NCI-H187 treated with DMSO at 0.1 percent for 48 hours (cell line): ENCODE data around the gene ATP11A.
A peak's percentile ranks its signal among the peaks of the same experiment; 100 is the strongest.

Experiments used
- DNase-seq: peaks from one replicate; lab custom pipeline; 2025; lab: John Stamatoyannopoulos, UW

The ATP11A gene

GRCh38 chr13:112907871-112908331, 218.1 kb downstream of the ATP11A start:
- no peak for DNase-seq

DNA sequence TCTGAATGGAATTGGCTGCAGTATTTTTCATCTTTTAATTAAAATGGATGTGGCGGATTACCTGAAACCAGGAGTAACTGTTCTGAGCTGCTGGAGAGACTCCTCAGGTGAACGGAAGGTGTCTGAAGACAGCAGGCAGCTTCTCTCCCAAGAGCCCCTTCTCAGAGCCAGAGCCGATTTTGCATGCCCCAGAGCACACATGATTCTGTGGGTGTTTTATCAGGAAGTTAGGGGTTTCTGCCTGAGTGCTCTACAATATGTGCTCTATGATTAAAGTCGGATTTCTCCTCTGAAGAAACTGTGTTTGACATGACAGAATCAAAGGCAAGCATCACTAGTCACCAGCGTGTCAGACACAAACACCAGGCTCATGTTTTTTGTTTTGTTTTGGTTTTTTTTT, 218.5 kb downstream of the ATP11A start:
- no peak for DNase-seq

DNA sequence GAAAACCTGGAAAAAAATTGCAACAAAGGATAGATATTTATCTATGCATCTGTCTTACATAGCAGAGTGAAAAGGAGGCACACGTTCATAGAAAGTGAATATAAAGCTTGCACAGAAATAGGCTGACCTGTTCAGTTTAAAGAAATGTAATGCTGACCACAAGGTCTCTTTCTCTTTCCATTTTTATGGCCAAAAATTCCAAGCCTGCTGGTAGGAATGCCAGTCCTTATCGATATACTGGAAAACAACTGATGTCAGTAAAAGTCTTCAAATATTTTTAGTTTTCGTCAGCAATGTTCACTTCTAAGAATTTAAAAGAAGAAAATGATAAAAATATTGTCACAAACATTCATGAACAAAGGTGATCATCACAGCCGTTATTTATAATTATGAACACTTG, 220.2 kb downstream of the ATP11A start:
- DNase-seq, result no peak

- DNase-seq, result no peak
Measured at GRCh38 chr13:112910616-112911280, 220.9 kb downstream of the ATP11A start.

GRCh38 chr13:112911285-112911701, 221.5 kb downstream of the ATP11A start:
- no peak for DNase-seq

DNA sequence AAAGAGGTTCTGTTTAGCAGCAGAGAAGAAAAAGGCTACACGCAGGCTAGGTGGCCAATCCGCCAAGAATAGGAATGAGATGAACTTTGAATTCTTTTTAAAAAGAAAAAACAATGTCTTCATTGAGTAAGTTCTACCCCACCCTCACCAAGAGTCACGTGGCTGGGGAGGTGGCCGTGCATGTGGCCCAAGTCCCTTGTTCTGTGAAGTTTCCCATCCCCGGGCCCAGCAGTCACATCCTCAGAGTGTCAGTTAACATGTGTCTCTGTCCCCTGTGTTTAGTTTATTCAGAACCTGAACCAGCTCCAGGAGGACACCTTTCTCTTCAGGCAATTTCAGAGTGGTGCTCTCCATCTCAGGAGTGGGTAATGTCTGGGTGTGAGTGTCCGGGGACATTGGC, 222.0 kb downstream of the ATP11A start:
- DNase-seq, result no peak

DNA sequence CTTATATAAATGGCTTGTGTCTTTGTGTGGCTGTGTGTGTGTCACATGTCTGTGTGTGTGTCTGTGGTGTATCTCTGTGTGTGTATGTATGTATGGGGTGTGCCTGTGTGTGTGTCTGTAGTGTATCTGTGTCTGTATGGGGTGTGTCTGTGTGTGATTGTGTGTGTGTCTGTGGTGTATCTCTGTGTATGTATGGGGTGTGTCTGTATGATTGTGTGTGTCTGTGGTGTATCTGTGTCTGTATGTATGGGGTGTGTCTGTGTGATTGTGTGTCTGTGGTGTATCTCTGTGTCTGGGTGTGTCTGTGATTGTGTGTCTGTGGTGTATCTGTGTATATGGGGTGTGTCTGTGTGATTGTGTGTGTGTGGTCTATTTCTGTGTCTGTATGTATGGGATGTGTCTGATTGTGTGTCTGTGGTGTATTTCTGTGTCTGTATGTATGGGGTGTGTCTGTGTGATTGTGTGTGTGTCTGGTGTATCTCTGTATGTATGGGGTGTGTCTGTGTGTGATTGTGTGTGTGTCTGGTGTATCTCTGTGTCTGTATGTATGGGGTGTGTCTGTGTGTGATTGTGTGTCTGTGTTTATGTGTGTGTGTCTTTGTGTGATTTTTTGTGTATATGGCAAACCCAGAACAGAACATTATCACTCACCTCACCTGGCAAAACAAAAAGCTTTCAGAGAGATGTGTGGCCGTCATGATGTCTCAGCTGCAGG, 223.0 kb downstream of the ATP11A start:
- DNase-seq, result no peak

GRCh38 chr13:112916296-112916695, 226.5 kb downstream of the ATP11A start:
- DNase-seq, result no peak

- DNase-seq, result no peak
Measured at GRCh38 chr13:112917056-112917664, 227.3 kb downstream of the ATP11A start.

DNA sequence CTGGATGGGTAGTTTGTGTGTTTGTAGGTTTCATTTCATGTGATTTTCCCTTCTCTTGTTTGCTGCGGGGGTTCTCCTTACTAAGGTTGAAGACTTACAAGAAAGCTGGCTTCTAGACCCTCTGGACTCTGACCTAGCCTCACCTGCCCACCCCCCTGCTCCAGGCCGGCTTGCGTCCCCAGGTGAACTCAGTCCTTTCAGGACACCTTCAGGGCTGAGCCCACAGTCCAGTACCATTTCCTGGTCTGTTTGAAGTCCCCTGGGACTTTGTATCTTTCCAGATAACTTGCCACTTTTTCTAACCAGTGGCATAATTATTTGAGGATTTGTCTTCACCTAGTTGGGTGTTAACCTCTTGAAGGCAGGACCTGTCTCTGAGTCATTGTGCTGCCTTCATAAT, 227.9 kb downstream of the ATP11A start:
- DNase-seq, result no peak

- no peak for DNase-seq
Measured at GRCh38 chr13:112918266-112918665, 228.4 kb downstream of the ATP11A start.

DNA sequence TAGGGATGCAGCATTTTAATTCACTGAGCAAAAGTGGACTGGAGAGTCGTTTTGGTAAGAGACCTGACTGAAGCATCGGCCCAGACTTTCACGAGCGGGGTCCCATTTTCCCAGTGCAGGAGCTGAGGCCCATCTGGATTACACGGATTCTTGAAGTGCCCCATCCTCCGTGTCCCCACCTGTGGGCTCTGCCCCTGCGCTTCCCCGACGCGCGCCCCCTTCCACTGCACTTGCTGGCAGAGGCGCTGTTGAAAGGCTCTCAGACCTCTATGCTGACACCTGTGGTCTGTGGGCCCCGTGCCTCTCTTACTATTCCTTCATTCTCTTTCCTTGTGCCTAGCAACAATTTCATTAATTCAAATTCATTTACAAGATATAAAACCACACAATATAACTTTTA, 228.9 kb downstream of the ATP11A start:
- no peak for DNase-seq

GRCh38 chr13:112923962-112924361, 234.1 kb downstream of the ATP11A start:
- no peak for DNase-seq

GRCh38 chr13:112924365-112924764, 234.5 kb downstream of the ATP11A start:
- DNase-seq, result no peak

DNA sequence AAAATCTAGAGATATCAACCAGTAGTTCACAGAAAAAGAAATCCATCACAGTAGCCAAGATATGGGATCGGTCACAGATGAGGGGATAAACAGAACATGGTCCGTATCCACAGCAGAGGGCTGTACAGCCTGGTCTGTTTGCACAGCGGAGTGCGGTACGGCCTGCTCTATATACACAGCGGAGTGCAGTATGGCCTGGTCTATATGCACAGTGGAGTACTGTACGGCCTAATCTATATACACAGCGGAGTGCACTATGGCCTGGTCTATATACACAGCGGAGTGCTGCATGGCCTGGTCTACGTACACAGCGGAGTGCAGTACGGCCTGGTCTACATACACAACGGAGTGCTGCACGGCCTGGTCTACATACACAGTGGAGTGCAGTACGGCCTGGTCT, 236.2 kb downstream of the ATP11A start:
- no peak for DNase-seq

- no peak for DNase-seq
Measured at GRCh38 chr13:112926993-112927392, 237.2 kb downstream of the ATP11A start.

DNA sequence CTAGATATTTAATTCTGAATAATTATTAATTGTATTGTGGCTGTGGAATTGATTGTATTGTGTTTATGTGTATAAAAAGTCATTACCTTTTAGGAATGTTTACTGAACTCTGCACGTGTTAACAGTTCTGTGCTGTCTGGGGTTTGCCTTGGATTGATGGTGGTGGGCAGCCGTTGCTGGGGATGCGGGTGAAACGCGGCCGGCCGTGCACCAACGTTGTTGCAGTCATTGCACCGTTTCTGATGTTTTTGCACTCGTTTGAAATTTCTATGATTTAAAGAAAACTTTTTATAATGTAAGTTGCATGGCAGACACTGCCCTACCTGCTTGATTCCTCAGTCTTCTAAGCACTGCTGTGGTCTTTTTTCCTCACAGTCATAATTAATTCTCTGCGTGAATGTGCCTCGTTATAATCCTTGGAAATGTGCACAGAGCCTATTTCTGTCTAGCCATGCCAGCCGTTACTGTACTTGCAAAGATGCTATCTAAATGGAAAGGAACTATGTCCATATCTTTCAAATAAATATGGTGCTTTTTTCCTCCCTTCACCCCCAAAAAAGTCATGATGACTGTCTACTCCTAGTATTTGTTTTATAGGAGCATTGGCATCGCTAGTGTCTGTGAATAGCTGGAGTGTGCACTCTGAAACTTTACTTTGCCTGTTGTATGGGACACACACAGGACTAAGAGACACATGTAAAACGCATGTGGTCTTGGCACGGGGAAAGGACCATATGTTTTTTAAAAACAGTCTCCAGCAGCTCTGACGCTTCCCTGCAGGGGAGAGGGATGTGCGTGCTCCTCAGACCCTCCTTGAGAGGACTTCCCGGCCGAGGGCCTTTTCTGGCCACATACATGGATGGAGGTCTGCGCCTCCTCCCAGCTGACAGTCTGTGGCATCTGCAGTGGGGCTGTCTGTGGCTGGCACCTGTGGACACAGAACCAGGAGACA, 238.5 kb downstream of the ATP11A start:
- no peak for DNase-seq

DNA sequence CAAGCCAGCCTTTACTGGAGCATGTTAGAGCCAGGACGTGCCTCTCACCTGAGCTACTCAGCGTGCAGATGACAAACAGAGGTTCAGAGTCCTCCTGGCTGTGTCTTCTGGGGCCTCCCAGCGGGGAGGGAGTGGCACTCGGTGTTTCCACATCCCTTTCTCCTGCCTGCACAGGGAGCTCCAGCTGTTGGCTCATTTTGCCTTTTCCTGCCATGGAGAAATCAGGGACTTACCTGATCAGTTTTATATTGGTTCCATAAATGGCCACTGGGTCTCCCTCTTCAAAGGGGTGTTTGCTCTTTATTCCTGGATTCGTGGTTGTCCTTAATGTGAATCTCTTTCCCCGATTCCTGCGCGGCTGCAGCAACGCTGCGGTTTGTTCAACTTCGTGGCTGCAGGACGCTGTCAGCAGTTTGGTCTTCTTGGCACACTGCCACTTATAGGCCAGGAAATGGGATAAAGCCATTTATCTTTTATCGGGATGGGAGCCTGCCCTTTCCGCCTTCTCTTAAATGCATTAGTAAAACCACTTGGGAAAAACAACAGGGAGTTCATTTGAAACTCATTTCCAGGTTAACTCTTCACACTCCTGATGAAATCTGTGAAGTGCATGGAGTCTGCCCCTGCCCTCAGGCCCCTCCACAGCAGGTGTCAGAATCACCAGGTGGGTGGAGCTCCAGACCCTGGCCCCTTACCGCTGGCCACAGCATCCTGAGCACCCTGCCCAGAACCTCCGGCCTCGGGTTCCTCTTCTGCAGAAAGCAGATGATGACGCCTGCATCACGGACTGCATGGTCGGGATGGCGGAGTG, 239.3 kb downstream of the ATP11A start:
- peak; percentile 87 for DNase-seq

DNA sequence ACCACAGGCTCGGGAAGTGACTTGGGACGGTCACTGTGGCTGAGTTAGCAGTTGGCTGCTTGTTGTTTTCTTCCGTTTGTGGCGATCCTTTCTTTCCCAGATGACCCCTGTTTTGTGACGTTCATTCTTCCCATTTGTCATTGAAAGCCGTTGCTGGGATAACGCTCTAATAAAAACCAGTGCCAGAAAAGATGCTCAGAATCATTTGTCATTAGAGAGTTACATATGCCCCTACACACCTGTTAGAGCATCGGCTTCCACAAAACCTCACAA, 239.9 kb downstream of the ATP11A start:
- no peak for DNase-seq

DNA sequence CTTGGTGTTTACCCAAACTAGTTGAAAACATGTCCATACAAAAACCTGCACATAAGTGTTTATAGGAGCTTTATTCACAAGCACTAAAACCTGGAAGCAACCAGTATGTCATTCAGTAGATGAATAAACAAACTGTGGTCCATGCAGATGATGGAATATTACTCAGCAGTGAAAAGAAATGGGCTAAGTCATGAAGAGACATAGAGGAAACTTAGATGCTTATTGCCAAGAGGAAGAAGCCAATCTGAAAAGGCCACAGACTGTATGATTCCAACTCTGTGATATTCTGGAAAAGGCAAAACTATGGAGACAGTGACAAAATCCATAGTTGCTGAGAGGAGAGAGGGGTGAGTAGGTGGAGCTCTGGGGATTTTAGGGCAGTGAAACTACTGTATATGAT, 240.4 kb downstream of the ATP11A start:
- no peak for DNase-seq
